ENCODE measurements around the gene SGMS1.

SGMS1 gene

DNA sequence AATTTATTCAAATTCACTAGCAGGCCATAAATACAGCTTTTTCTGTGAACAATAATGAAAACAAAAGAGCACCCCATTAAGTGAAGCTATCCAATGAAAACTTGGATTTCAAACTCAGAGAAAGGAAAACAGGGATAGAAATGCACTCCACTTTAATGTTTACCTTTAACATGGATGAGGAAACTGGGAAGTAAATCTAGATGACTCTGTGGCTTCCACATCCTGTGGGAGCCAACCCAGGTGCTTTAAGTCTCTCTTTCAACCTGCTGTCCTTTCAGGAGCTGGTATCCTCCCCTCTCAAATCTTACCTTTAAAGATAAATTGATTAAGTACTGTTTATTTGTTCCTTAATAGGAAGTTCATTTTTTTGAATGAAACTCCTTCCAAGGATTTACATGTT, 21.5 kb upstream of the SGMS1 start:
- no peak for DNase-seq (ENCODE audit: extremely low read depth, low read depth)
- no peak overlapping the region for H3K4me3 ChIP-seq (replicated peaks; ENCODE audit: low read depth, low read length)
- TF ChIP-seq, protein P1, sequence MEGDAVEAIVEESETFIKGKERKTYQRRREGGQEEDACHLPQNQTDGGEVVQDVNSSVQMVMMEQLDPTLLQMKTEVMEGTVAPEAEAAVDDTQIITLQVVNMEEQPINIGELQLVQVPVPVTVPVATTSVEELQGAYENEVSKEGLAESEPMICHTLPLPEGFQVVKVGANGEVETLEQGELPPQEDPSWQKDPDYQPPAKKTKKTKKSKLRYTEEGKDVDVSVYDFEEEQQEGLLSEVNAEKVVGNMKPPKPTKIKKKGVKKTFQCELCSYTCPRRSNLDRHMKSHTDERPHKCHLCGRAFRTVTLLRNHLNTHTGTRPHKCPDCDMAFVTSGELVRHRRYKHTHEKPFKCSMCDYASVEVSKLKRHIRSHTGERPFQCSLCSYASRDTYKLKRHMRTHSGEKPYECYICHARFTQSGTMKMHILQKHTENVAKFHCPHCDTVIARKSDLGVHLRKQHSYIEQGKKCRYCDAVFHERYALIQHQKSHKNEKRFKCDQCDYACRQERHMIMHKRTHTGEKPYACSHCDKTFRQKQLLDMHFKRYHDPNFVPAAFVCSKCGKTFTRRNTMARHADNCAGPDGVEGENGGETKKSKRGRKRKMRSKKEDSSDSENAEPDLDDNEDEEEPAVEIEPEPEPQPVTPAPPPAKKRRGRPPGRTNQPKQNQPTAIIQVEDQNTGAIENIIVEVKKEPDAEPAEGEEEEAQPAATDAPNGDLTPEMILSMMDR (IDR thresholded peaks at IDR 0.05; ENCODE audit: low read depth, low read length, missing control alignments): no peak

DNA sequence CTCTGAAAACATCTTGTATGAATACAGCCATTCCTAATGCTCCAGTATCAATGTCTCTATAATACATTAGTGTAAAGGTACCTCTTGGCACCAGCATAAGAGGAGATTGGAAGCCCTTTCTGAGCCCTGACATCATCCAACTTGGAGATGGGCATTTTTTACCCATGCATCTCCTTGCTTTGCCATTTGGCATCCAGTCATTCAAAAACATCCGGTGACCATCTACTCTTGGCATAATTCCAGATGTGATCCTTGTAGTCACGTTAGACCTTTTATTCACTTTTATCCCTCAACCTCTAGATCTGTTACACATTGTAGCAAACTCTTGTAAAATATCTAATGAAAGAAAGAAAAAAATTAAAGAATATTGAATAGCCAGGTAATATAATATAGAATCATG, 17.9 kb upstream of the SGMS1 start:
- H3K4me3 ChIP-seq (replicated peaks; ENCODE audit: low read depth, low read length): no peak overlapping the region
- no peak for DNase-seq (ENCODE audit: extremely low read depth, low read depth)
- TF ChIP-seq, protein P1 (IDR thresholded peaks at IDR 0.05; ENCODE audit: low read depth, low read length, missing control alignments): no peak

DNA sequence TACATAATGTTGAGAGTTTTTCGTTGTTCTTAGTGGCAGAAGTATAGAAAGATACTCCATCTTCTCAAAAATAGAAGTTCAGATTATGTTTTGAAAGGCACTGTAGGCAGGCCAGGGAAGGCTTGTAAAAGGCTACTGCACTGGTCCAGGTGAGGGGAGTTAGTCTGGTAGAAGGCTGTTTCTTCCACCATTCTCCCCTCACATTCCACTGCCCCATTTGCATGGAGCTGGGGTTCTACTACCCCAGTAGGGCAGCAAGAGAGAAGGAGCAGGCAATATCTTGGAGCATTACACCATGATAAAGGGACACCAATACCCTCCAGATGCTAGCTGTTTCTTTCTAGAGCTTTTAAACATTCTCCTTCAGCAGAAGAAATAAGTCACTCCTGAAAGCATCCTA, 16.5 kb upstream of the SGMS1 start:
- TF ChIP-seq, protein P1 (IDR thresholded peaks at IDR 0.05; ENCODE audit: low read depth, low read length, missing control alignments): no peak
- H3K4me3 ChIP-seq (replicated peaks; ENCODE audit: low read depth, low read length): no peak overlapping the region
- no peak for DNase-seq (ENCODE audit: extremely low read depth, low read depth)

DNA sequence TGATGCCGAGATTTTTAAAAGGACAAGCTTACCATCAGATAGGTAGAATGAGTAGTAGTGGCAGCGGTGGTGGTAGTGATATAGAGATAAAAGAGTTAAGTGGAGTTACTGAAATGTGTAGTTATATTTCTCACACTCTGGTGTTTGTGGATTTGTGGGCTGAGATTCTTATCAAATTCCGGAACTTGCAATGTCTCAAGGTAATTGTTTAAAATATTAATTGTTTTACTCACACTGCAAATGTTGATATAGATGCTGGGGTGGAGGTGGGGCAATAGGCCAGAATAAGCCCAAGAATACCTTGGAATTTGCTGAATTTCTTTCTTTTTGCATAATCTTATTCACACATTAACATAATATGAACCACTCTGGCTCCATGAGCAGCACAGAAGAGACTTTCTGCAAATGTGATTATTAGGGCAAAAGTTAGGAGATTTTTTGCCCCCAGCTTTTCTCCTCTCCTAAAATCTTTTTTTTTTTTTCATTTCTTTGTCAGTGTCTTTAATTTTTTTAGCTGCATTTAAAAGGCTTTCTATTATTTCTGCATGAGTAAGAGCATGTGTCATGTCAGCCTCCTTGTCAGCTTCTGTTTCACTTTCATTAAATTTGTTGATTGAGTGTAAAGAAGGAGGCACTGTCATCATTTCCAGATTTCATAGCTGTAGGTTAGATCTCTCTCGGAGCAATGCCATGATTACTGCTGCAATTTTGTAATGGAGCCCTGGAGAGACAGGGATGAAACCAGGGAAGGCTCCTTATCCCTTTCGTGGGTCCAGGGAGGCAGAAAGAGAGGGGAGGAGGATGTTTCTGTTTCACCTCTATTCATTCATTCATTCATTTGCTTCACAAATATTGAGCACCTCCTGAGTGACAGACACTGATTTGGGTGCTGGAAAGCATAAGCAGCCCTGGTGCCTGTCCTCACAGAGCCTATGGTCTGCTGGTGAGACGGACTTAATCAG, 13.1 kb upstream of the SGMS1 start:
- no peak for DNase-seq (ENCODE audit: extremely low read depth, low read depth)
- H3K4me3 ChIP-seq (replicated peaks; ENCODE audit: low read depth, low read length): no peak overlapping the region
- TF ChIP-seq, protein P1 (IDR thresholded peaks at IDR 0.05; ENCODE audit: low read depth, low read length, missing control alignments): no peak

DNA sequence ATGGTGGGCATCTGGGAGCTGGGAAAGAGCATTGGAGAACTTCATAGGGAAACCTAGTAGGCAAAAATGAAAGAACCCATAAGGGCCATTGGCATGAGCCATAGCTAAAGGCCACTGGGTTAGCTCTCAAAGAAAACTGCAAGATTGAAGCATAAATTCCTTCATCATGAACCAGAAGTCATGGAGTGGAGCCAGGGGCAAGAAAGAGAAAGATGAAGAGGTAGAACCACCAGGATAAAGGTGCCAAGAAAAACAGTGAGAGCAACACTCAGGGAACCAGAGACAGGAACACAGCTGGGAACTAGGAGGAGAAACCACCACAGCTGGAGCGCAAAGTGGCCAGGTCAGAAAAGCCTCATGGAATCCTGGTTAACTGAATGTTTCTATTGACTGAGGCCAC, 11.5 kb upstream of the SGMS1 start:
- DNase-seq (ENCODE audit: extremely low read depth, low read depth): no peak
- TF ChIP-seq, protein P1 (IDR thresholded peaks at IDR 0.05; ENCODE audit: low read depth, low read length, missing control alignments): no peak
- H3K4me3 ChIP-seq (replicated peaks; ENCODE audit: low read depth, low read length): no peak overlapping the region

DNA sequence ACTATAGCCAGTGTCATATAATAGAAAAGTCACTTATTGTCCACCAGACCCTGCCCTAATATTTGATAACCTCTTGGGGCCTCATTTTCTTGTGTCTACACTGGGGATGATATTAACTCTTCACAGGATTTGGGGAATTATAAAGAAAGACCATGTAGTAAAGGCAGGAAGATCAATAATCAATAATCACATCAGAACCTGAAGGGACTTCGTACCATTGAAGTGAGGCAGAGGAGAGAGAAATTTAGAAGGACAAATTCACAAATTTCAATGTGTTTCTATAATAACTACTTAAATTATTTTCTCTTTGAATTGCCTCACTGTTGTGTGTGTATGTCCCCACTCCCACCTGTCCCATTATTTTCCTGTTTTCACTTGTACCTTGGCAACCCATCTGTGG, 10.7 kb upstream of the SGMS1 start:
- H3K4me3 ChIP-seq (replicated peaks; ENCODE audit: low read depth, low read length): no peak overlapping the region
- DNase-seq (ENCODE audit: extremely low read depth, low read depth): no peak
- TF ChIP-seq, protein P1 (IDR thresholded peaks at IDR 0.05; ENCODE audit: low read depth, low read length, missing control alignments): no peak

All from HFF-Myc (cell line).